HFFc6 (cell line): ENCODE data around the gene SLC38A10. TPM values are rescaled to one million over a fixed set of nuclear protein-coding genes. Genes with fewer than 3 reads are reported as not detected.

ENCODE experiments used
- DNase-seq: peaks from one replicate; pipeline ENCODE4 v3.0.0-alpha.2; 2018
- H3K27ac Mint-ChIP-seq: 2 replicates; pipeline ENCODE4 v1.8.0; 2020; ENCODE audit warnings: mild to moderate bottlenecking, mixed read lengths
- H3K27me3 Mint-ChIP-seq: 2 replicates; pipeline ENCODE4 v1.8.0; 2021; ENCODE audit warnings: mild to moderate bottlenecking, moderate library complexity, mixed read lengths; ENCODE audit not compliant: insufficient read depth
- H3K36me3 Mint-ChIP-seq: 2 replicates; pipeline ENCODE4 v1.8.0; 2021; ENCODE audit warnings: low read depth, mixed read lengths
- H3K4me1 Mint-ChIP-seq: 2 replicates; pipeline ENCODE4 v1.8.0; 2020; ENCODE audit warnings: low read depth, mixed read lengths
- H3K4me3 Mint-ChIP-seq: 2 replicates; pipeline ENCODE4 v1.8.0; 2020; ENCODE audit warnings: mild to moderate bottlenecking, moderate library complexity, mixed read lengths
- H3K9me3 Mint-ChIP-seq: 2 replicates; pipeline ENCODE4 v1.8.0; 2020; ENCODE audit warnings: mild to moderate bottlenecking, mixed read lengths
- total RNA-seq, 6 experiments: library from RNA; stranded (reverse); fragmentation: NEBNext Ultra II Directional; extraction: Animal tissue kit (Norgen Biotek cat#: 25700); gene quantifications; 2 replicates in 1 of 6; 3 replicates in 5 of 6; pipeline ENCODE4 v1.2.3, GENCODE V29; 2021
- TF ChIP-seq, protein P1 (sequence below): fragments of 200-600 bp; sonication (generic); IDR thresholded peaks from 2 replicates; pipeline ENCODE4 v1.5.0; 2021; ENCODE audit warnings: antibody characterized with exemption, mild to moderate bottlenecking

SLC38A10 gene
- total RNA-seq, 6 experiments from 2014 or later = 71.2 to 88.3 (median 72.2) TPM

DNA sequence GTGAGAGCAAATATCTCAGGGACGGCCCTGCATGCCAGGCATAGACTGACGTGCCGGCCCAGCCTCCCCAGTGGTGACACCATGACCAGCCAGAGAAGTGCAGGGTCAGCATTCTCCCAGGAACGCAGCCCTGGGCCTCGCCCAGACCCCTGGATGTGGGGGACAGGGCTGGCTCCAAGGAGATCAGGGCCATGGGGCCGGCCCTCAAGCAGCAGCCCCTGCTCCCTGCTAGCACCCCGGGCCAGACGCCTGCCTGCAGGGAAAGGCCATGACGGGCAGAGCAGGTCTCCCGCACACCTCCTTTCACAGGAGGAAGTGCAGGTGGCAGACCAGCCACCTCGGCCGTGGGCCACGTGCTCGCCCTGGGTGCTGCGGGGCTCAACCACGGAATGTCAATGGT is 46.5 kb downstream of the SLC38A10 start:
- H3K36me3 Mint-ChIP-seq = 0 out of 2 replicates have a peak, but pooled peaks cover 5% of the 10 kb centered on the region
- peaks cover 4% of the 10 kb centered on the region; the same call in 1 of the 2 replicates for H3K9me3 Mint-ChIP-seq
- TF ChIP-seq, protein P1, sequence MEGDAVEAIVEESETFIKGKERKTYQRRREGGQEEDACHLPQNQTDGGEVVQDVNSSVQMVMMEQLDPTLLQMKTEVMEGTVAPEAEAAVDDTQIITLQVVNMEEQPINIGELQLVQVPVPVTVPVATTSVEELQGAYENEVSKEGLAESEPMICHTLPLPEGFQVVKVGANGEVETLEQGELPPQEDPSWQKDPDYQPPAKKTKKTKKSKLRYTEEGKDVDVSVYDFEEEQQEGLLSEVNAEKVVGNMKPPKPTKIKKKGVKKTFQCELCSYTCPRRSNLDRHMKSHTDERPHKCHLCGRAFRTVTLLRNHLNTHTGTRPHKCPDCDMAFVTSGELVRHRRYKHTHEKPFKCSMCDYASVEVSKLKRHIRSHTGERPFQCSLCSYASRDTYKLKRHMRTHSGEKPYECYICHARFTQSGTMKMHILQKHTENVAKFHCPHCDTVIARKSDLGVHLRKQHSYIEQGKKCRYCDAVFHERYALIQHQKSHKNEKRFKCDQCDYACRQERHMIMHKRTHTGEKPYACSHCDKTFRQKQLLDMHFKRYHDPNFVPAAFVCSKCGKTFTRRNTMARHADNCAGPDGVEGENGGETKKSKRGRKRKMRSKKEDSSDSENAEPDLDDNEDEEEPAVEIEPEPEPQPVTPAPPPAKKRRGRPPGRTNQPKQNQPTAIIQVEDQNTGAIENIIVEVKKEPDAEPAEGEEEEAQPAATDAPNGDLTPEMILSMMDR = no peak
- H3K27ac Mint-ChIP-seq = no peak overlapping the region
- 0 out of 2 replicates have a peak, but pooled peaks cover 1% of the 10 kb centered on the region for H3K27me3 Mint-ChIP-seq
- DNase-seq = no peak
- H3K4me3 Mint-ChIP-seq = no peak overlapping the region
- no peaks in the 10 kb centered on the region; the same call in 1 of the 2 replicates for H3K4me1 Mint-ChIP-seq

DNA sequence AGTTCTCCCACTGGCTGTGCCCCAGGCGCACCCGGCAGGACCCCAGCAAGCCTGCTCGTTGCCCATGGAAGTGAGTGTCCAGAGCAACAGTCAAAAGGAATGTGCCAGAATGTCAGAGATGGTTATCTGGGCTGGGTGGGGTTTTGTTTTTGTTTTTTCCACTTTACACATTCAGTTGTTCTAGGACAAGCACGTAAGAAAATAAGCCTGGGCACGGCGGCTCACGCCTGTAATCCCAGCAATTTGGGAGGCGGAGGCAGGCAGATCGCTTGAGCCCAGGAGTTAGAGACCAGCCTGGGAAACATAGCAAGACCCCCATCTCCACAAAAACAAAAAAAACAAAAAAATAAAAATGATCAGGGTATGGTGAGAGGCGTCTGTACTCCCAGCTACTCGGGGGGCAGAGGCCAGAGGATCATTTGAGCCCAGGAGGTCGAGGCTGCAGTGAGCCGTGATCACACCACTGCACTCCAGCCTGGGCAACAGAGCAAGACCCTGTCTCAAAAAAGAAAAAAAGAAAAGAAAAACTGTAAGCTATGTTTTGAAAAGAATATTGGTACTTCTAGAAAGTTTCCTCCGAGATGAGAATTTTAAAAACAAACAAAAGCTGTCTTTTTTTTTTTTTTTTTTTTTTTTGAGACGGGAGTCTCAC is 47.6 kb downstream of the SLC38A10 start:
- no peak for DNase-seq
- no peak overlapping the region for H3K27ac Mint-ChIP-seq
- H3K27me3 Mint-ChIP-seq = peaks cover 3% of the 10 kb centered on the region; the same call in 1 of the 2 replicates
- peaks cover 4% of the 10 kb centered on the region; the same call in 1 of the 2 replicates for H3K9me3 Mint-ChIP-seq
- H3K4me1 Mint-ChIP-seq = no peaks in the 10 kb centered on the region; the same call in 1 of the 2 replicates
- 0 out of 2 replicates have a peak, but pooled peaks cover 5% of the 10 kb centered on the region for H3K36me3 Mint-ChIP-seq
- TF ChIP-seq, protein P1 = no peak
- no peak overlapping the region for H3K4me3 Mint-ChIP-seq

DNA sequence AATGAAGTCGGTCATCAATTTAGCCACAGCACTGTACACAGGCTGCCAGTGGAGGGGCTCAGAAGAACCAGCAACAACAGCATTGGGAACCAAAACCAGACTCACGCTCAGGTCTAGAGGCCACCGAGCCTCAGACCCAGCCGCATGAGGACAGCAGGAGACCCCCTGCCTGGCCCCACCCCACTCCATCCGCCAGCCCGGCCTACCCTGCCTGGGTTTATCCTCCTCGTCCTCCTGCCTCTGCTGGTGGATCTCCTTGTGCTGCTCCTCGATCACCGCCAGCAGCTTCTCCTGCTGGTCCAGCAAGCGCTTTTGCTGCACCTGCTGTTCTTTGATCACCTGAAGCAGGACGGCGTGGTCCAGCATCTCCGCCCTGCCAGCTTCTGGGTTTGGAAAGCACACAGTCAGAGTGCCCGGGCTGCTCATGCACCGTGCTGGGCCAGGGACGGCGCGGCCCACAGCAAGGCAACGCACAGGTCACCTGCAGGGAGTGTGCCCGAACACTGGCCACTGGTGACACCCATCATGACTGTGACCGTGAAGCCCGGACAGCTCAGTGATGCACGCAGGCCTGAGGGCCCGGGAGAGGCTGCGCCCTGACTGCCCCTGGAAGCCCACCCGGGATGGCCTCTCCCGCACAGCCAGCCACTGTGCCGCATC is 48.3 kb downstream of the SLC38A10 start:
- no peak overlapping the region for H3K27ac Mint-ChIP-seq
- H3K4me3 Mint-ChIP-seq = no peak overlapping the region
- no peak for DNase-seq
- TF ChIP-seq, protein P1 = no peak
- H3K9me3 Mint-ChIP-seq = peaks cover 4% of the 10 kb centered on the region; the same call in 1 of the 2 replicates
- 0 out of 2 replicates have a peak, but pooled peaks cover 5% of the 10 kb centered on the region for H3K36me3 Mint-ChIP-seq
- H3K27me3 Mint-ChIP-seq = peaks cover 6% of the 10 kb centered on the region
- H3K4me1 Mint-ChIP-seq = peaks cover 6% of the 10 kb centered on the region; the same call in 1 of the 2 replicates

DNA sequence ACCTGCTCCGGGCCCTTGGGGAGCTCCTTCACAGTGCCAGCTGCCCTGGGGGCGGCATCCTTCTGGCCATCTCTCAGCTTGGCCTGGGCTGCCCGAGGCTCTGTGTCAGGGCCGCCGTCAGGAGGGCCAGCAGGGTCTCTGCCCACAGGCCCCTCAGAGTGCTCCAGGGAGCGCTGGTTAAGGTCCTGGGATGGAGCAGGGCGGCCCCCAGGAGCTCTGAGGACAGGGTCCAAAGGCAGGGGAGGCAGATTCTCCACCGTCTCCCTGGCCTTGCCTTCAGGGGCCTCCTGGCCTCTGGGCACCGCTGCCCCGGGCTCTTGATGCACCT is 48.8 kb downstream of the SLC38A10 start:
- Mint-ChIP-seq H3K27ac (no peak overlapping the region), H3K36me3 (0 out of 2 replicates have a peak, but pooled peaks cover 5% of the 10 kb centered on the region), H3K4me1 (peaks cover 10% of the 10 kb centered on the region; the same call in 1 of the 2 replicates), H3K4me3 (no peak overlapping the region), H3K27me3 (peaks cover 8% of the 10 kb centered on the region), H3K9me3 (peaks cover 4% of the 10 kb centered on the region; the same call in 1 of the 2 replicates)
- no peak for DNase-seq
- TF ChIP-seq, protein P1 = no peak

DNA sequence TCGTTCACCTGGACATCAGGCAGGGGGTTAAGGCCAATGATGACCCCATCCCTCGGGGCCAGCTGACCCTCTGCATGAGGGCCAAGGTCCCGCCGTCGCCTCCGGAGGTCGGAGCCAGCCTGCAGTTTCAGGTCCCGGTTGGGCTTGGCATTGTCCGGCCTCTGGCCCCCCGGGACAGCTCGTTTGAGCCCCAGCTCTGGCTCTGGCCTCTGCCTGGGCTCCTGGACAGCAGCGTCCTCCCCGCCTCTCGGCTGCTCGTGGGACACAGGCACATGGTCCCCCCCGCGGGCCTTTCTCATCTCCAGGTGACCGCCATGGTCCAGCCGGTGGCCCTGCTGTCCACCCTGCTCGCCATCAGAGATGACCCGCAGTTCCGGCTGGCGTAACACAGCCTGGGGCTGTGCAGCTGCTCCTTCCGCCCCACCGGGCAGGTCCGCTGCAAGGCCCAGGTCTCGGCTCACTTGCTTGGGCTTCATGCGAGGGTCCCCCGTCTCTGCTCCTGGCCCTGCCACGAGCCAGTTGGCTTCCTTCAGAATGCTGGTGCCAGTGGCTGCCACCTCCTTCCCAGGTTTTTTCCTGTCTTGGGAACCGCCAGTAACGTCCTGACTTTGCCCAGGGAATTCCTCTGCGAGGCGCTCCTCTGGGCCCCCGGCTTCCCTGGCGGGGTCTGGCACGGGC is 49.3 kb downstream of the SLC38A10 start:
- H3K4me3 Mint-ChIP-seq = no peak overlapping the region
- H3K4me1 Mint-ChIP-seq = peaks cover 13% of the 10 kb centered on the region
- no peak for DNase-seq
- H3K27me3 Mint-ChIP-seq = peaks cover 8% of the 10 kb centered on the region
- H3K9me3 Mint-ChIP-seq = peaks cover 4% of the 10 kb centered on the region; the same call in 1 of the 2 replicates
- peaks cover 7% of the 10 kb centered on the region; the same call in 1 of the 2 replicates for H3K36me3 Mint-ChIP-seq
- TF ChIP-seq, protein P1 = no peak
- no peak overlapping the region for H3K27ac Mint-ChIP-seq
